Islet of Langerhans (tissue), 1 donor: ENCODE measurements around the gene PLCXD3.

Experiments
- FAIRE-seq: peaks from one replicate; lab custom pipeline; 2011; peaks lifted over from hg19 to GRCh38; lab: Jason Lieb, UNC

Gene PLCXD3

GRCh38 chr5:41281215-41281810 lies 229.1 kb downstream of the PLCXD3 start:
- FAIRE-seq = no peak

GRCh38 chr5:41279040-41279439 lies 231.4 kb downstream of the PLCXD3 start:
- FAIRE-seq = peak; percentile 55

DNA sequence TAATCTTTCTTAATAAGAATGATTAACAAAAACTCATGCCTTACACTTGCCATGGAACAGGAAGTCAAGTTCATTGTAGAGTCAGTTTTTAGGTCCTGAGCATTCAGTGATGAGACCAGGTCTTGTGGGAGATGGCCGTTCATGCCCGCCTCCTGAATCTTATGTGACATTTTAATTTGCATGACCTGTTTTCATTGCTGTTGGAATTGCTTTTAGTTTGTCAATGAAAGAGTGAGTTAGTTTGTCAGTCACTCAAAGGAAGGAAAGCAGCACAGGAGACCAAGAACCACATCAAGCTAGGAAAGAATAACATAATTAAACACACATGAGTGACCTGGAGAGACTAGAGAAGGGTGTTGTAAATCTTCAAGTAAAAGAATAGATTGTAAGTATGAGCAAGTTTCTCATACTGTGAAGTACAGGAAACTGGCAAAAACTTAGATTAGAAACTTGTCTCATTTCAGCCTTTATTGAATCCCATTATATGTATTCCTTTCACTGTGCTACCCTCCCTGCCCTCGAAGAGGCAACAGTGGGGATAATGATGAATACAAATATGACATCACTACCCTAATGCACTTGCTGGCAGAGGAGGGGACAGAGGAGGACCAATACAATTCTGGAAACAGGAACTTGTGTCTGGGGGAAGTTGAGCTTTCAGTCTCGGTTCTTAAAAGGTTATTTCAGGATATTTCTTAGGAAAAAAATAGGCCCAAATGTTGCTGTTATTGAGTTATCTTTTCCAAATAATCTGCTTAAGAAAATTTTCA lies 232.7 kb downstream of the PLCXD3 start:
- FAIRE-seq = peak; percentile 30

DNA sequence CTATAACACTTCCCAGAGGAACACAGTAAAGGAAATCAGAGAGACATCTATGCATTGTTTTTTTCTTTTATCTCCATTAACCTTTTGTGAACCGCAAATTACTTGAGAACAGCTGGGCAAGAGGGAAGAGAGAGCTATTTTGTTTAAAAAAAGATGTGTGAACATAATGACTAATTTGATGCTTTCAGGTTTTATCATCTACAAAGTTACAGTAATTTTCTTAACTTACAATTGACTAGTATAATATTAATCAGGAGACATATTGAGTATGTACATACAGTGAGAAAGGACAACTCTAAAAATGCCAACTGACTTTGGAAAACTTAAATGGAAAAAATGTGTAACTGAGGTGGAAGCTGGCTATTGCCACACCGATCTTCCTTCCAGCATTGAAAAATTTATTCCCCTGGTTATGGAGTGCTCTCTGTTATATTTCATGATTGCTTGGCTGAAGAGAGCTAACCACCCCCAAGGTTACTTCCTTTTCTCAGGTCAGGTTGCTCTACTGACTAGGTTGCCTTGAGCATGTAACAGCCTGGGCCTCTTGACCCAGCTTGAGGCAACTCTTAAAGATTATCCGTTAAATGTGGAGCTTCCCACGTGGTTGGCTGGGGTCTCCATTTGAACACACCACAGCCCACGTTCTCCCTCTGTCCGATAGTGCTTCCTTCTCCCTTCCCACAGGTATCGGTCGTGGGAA lies 234.4 kb downstream of the PLCXD3 start:
- no peak for FAIRE-seq

DNA sequence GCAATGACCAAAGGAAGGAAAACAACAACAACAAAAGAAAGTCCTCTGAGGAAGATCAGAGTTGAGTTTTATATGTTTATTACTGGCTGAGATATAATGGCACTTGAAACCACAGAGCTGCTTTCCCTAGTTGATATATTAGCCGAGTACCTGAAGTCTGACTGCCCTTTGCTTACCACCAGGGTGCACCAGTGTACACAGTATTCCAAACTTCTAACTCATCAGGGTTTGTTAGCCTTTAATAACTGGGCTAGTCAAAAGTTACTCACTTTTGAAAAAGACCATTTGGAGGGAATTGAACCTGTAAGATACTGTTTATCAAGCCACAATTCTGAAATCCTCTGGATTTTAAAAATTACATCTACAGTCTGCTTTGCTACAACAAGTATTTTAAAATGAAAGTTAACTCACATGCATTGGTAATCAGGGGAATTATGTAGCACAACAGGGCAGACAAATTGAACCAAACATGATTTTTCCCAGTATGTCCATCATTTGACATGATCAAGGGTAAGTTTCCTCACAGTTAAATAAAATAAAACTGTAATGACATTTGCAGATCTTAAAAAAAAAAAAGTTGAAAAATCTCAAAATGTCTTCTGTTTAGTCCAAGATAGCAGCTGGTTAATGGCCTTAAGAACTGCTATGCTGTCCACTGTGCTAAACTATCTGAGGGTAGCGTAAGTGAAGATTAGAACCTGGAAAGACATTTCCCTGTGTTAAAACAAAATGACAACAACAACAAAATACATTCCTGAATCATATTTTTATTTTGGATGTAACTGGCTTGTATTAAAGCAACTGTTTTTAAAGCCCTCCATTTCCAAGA lies 239.8 kb downstream of the PLCXD3 start:
- peak; percentile 99 for FAIRE-seq

- FAIRE-seq = peak; percentile 9
Measured at GRCh38 chr5:41268894-41269293, 241.5 kb downstream of the PLCXD3 start.

DNA sequence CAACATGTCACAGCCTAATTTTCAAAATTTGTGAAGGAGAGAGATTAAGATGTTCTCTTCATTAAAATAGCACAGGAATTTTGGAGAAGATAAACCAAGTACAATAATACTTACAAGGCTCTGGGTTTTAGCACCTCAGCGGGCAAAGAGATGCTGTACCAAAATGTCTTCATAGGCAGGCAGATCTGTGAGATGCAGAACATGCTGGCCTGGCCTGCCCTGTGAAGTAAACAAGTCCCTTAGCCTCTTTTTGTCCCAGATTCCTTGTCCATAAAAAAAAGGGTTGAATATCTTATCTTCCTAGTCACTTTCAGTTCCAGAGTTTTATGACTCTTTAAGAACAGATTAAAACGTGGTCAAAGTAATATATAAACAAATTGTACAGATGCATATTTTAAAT lies 244.0 kb downstream of the PLCXD3 start:
- no peak for FAIRE-seq

- no peak for FAIRE-seq
Measured at GRCh38 chr5:41264019-41264418, 246.4 kb downstream of the PLCXD3 start.

- no peak for FAIRE-seq
Measured at GRCh38 chr5:41263335-41263734, 247.1 kb downstream of the PLCXD3 start.
